ENCODE results near the gene PLEKHO2. TPM values are rescaled to one million over a fixed set of nuclear protein-coding genes. Genes with fewer than 3 reads are reported as not detected.

Gene PLEKHO2
- total and polyA plus RNA-seq, 2 of the 8 experiments (the other 6 are each of a cell fraction or from before 2014, with no cell fraction given), result 16.9 to 20.1 TPM

- WGBS, 2 experiments (ENCODE audit: extremely low coverage in 1 of 2, insufficient coverage in 1 of 2, insufficient read length in 1 of 2, insufficient replicate concordance in 2 of 2, low coverage in 1 of 2, low lambda C conversion rate in 2 of 2, missing lambda C conversion rate in 1 of 2), result 83% methylated on average over 2 of the region's 2 CpGs; no CpG with 5 or more reads in 1 of the 2 experiments
- no peak for TF ChIP-seq SIX5 (IDR thresholded peaks at IDR 0.05; ENCODE audit: low read depth, low read length)
- TF ChIP-seq TEAD4 (IDR thresholded peaks at IDR 0.05; ENCODE audit: low read depth, low read length), result no peak
- TF ChIP-seq SUZ12 (IDR thresholded peaks at IDR 0.05; ENCODE audit: low read length), result no peak
- no peak for TF ChIP-seq POU5F1 (IDR thresholded peaks at IDR 0.05; ENCODE audit: low read depth, low read length)
- no peak for TF ChIP-seq CHD2 (IDR thresholded peaks at IDR 0.05; ENCODE audit: low read length)
- no peak for TF ChIP-seq RFX5 (IDR thresholded peaks at IDR 0.05; ENCODE audit: borderline replicate concordance, low read depth, low read length)
- no peak for TF ChIP-seq ATF3 (IDR thresholded peaks at IDR 0.05; ENCODE audit: insufficient read depth, low read depth, low read length)
- no peak for TF ChIP-seq CREB1 (IDR thresholded peaks at IDR 0.05)
- no peak for TF ChIP-seq ZNF274 (IDR thresholded peaks at IDR 0.05; ENCODE audit: borderline replicate concordance, extremely low read depth, low read length)
- TF ChIP-seq SP1 (IDR thresholded peaks at IDR 0.05; ENCODE audit: low read depth, low read length), result no peak
- TF ChIP-seq HDAC2 (IDR thresholded peaks at IDR 0.05; ENCODE audit: borderline replicate concordance in 1 of 2, low read depth in 2 of 2, low read length in 2 of 2), result no peak
Measured at GRCh38 chr15:64916365-64916764, 74.7 kb downstream of the PLEKHO2 start.

More at GRCh38 chr15:64916365-64916764, 74.7 kb downstream of the PLEKHO2 start:
- H4K5ac ChIP-seq (ENCODE audit: insufficient read length, low read depth, low read length), result no peak overlapping the region
- H4K8ac ChIP-seq (ENCODE audit: extremely low read depth, insufficient read depth, low read length), result no peak overlapping the region
- peaks cover 6% of the 10 kb centered on the region; the same call in 1 of the 2 replicates for H3K23me2 ChIP-seq (ENCODE audit: low read depth, low read length)
- CTCF ChIA-PET (ENCODE audit: partially characterized antibody), result interaction anchor here (0.9 to 1.7 kb wide), 3 partner anchors 11 to 174 kb away, joined by 3 to 9 read pairs (median 5); no protein-coding TSS in a partner anchor
- H2AK5ac ChIP-seq (ENCODE audit: low read depth, low read length), result 0 out of 2 replicates have a peak overlapping the region, but pooled peaks have one; percentile 17
- H2BK20ac ChIP-seq (ENCODE audit: low read length), result no peak overlapping the region
- POLR2A ChIA-PET (ENCODE audit: partially characterized antibody), result interaction anchor here (1.0 to 1.9 kb wide), 6 partner anchors 11 to 107 kb away, joined by 3 to 10 read pairs (median 4); no protein-coding TSS in a partner anchor
- H4K20me1 ChIP-seq (replicated peaks in 1 of 2; ENCODE audit: control insufficient read depth in 1 of 2, insufficient read depth in 2 of 2, low read length in 2 of 2), result no peaks in the 10 kb centered on the region
- H3K27me3 ChIP-seq (replicated peaks in 1 of 4; ENCODE audit: control insufficient read depth in 3 of 4, extremely low read depth in 1 of 4, insufficient read depth in 3 of 4, low read length in 3 of 4), result peaks cover 0 to 12% (median 11%) of the 10 kb centered on the region in 4 experiments; a peak in 5 of 7 replicates
- H3K4me3 ChIP-seq (ENCODE audit: extremely low read depth in 1 of 4, insufficient read depth in 2 of 4, low read depth in 3 of 4, low read length in 4 of 4), result no peak overlapping the region
- no peak for DNase-seq (ENCODE audit: low read depth in 1 of 2, low spot score in 2 of 2)
- H3K36me3 ChIP-seq (ENCODE audit: control insufficient read depth in 2 of 4, insufficient read depth in 4 of 4, low read length in 3 of 4), result no peaks in the 10 kb centered on the region
- no peak overlapping the region; the same call in 1 of the 2 replicates for H2BK5ac ChIP-seq (ENCODE audit: low read depth, low read length)
- no peaks in the 10 kb centered on the region for H3K9me3 ChIP-seq (ENCODE audit: insufficient read depth in 2 of 2, low read depth in 1 of 2, low read length in 1 of 2)
- peak overlapping the region; percentile 9; the same call in 1 of the 2 replicates for H3K18ac ChIP-seq (ENCODE audit: extremely low read depth, low read length)
- no peak overlapping the region for H2BK120ac ChIP-seq (replicated peaks; ENCODE audit: low read depth, low read length)
- H3K56ac ChIP-seq (replicated peaks; ENCODE audit: insufficient read length, low read depth, low read length), result no peak overlapping the region
- no peak overlapping the region for H3K9ac ChIP-seq (replicated peaks in 1 of 4; ENCODE audit: extremely low read depth in 1 of 4, low read depth in 3 of 4, low read length in 3 of 4)
- H4K91ac ChIP-seq (replicated peaks; ENCODE audit: insufficient read length, low read length), result no peak overlapping the region
- no peak overlapping the region for H2BK15ac ChIP-seq (ENCODE audit: low read length)
- H3K4me2 ChIP-seq (ENCODE audit: insufficient read depth in 1 of 2, low read depth in 2 of 2, low read length in 2 of 2), result 0 out of 4 replicates have a peak overlapping the region, but pooled peaks of 1 of the 2 experiments have one; percentile 38
- peak overlapping the region; percentile 70; the same call in 1 of the 2 replicates for H2BK12ac ChIP-seq (ENCODE audit: low read depth, low read length)
- H3K14ac ChIP-seq (ENCODE audit: insufficient read length), result no peak overlapping the region
- peaks cover 0 to 16% (median 10%) of the 10 kb centered on the region in 4 experiments; a peak in 6 of 7 replicates for H3K4me1 ChIP-seq (replicated peaks in 1 of 4; ENCODE audit: control insufficient read depth in 3 of 4, insufficient read depth in 4 of 4, low read length in 3 of 4)
- H3K27ac ChIP-seq (ENCODE audit: low read depth, low read length), result no peak overlapping the region
- H2AFZ ChIP-seq (ENCODE audit: low read length), result no peak overlapping the region
- FAIRE-seq, result no peak
- H3K79me1 ChIP-seq (ENCODE audit: low read depth, low read length), result no peaks in the 10 kb centered on the region
- no peaks in the 10 kb centered on the region for H3K79me2 ChIP-seq (ENCODE audit: control insufficient read depth in 1 of 2, insufficient read depth in 2 of 2, low read length in 2 of 2)
- no peak overlapping the region for H3K4ac ChIP-seq (replicated peaks; ENCODE audit: insufficient read length, low read depth, low read length)
- H3K23ac ChIP-seq (ENCODE audit: insufficient read length), result no peak overlapping the region

Measured in H1 (cell line).